Measurements from ENCODE around the gene SH3GLB2. TPM values are rescaled to one million over a fixed set of nuclear protein-coding genes. Genes with fewer than 3 reads are reported as not detected.

Gene SH3GLB2
- total RNA-seq, 1 donor from 2014 or later = 90.1 TPM

GRCh38 chr9:129021091-129021490, 7.0 kb downstream of the SH3GLB2 start:
- no peak overlapping the region for H3K4me3 ChIP-seq (ENCODE audit: low read depth, low read length)
- TF ChIP-seq, protein P1, sequence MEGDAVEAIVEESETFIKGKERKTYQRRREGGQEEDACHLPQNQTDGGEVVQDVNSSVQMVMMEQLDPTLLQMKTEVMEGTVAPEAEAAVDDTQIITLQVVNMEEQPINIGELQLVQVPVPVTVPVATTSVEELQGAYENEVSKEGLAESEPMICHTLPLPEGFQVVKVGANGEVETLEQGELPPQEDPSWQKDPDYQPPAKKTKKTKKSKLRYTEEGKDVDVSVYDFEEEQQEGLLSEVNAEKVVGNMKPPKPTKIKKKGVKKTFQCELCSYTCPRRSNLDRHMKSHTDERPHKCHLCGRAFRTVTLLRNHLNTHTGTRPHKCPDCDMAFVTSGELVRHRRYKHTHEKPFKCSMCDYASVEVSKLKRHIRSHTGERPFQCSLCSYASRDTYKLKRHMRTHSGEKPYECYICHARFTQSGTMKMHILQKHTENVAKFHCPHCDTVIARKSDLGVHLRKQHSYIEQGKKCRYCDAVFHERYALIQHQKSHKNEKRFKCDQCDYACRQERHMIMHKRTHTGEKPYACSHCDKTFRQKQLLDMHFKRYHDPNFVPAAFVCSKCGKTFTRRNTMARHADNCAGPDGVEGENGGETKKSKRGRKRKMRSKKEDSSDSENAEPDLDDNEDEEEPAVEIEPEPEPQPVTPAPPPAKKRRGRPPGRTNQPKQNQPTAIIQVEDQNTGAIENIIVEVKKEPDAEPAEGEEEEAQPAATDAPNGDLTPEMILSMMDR (conservative IDR thresholded peaks at IDR 0.05; ENCODE audit: low read depth, low read length) = no peak
- DNase-seq (ENCODE audit: low read depth) = no peak

GRCh38 chr9:129014608-129015007, 13.5 kb downstream of the SH3GLB2 start:
- no peak for DNase-seq (ENCODE audit: low read depth)
- no peak overlapping the region for H3K4me3 ChIP-seq (ENCODE audit: low read depth, low read length)
- TF ChIP-seq, protein P1 (conservative IDR thresholded peaks at IDR 0.05; ENCODE audit: low read depth, low read length) = no peak

DNA sequence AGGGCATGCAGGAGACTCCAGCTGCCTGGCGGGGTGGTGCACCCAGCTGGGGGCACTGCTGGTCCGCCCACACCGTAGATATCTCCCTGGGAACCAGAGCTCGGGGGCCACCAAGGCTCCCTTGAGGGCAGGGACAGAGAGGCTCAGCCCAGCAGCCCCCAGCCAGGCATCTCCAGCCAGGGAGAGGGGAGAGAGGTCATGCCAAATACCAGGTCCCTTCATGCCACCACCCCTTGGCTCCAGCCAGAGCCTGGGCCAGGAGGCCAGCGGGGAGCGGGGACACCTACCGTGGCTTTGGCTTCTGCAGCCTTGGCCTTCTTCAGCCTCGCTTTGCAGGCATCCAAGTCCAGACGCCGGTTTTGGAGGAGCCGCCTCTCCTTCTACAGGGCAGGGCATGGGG, 14.0 kb downstream of the SH3GLB2 start:
- TF ChIP-seq, protein P1 (conservative IDR thresholded peaks at IDR 0.05; ENCODE audit: low read depth, low read length) = no peak
- no peak for DNase-seq (ENCODE audit: low read depth)
- H3K4me3 ChIP-seq (ENCODE audit: low read depth, low read length) = no peak overlapping the region

GRCh38 chr9:129013674-129014073, 14.5 kb downstream of the SH3GLB2 start:
- no peak overlapping the region for H3K4me3 ChIP-seq (ENCODE audit: low read depth, low read length)
- no peak for DNase-seq (ENCODE audit: low read depth)
- TF ChIP-seq, protein P1 (conservative IDR thresholded peaks at IDR 0.05; ENCODE audit: low read depth, low read length) = no peak

DNA sequence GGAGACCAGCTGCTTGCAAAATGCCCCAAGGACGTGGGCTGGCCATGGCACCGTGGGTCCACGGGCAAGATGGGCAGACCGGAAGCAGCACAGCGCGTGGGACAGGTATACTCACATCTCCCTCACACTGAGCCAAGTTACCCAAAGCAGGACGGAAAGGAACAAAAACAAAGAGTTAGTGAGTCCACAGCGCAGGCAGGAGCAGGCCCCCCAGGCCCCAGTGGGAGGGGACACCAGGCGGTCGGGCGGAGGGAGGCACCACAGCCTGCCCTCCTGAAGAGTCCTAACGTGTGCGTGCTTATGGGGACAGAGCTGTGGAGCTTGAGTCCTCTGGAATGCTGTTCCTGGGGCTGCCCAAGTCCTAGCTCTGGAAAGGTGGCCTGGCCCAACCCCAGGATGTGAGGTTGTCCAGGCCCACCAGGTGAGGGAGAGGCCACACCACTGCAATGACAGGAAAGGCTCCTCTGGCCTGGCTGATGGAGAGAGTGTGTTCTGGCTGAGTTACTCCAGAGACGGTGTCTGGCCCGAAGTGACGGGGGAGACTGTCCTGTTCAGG, 15.2 kb downstream of the SH3GLB2 start:
- no peak overlapping the region for H3K4me3 ChIP-seq (ENCODE audit: low read depth, low read length)
- TF ChIP-seq, protein P1 (conservative IDR thresholded peaks at IDR 0.05; ENCODE audit: low read depth, low read length) = no peak
- no peak for DNase-seq (ENCODE audit: low read depth)

DNA sequence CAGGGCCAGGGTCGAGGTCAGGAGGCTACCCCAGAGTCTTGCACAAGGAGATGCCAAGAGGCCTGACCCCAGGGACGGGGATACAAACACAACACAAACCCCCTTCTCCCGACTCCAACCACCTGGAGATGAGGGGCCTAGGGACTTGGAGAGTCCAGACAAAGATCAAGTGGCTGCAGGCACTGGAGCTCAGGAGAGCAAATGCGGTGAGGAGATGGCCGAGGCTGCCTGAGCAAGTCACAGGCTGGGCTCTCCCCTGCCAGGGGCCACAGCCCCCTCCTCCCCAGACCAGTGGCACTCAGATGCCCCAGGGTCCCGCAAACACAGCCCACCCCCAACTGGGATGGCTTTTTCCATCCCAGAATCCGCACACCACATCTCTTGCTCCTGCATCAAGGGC, 15.8 kb downstream of the SH3GLB2 start:
- TF ChIP-seq, protein P1 (conservative IDR thresholded peaks at IDR 0.05; ENCODE audit: low read depth, low read length) = no peak
- DNase-seq (ENCODE audit: low read depth) = no peak

GRCh38 chr9:129011761-129012181, 16.4 kb downstream of the SH3GLB2 start:
- no peak overlapping the region for H3K4me3 ChIP-seq (ENCODE audit: low read depth, low read length)
- TF ChIP-seq, protein P1 (conservative IDR thresholded peaks at IDR 0.05; ENCODE audit: low read depth, low read length) = no peak
- no peak for DNase-seq (ENCODE audit: low read depth)

More for the DNA sequence above, 15.8 kb downstream of the SH3GLB2 start:
- H3K4me3 ChIP-seq (ENCODE audit: low read depth, low read length) = no peak overlapping the region
